ENCODE results near the gene MAFB.

MAFB gene

DNA sequence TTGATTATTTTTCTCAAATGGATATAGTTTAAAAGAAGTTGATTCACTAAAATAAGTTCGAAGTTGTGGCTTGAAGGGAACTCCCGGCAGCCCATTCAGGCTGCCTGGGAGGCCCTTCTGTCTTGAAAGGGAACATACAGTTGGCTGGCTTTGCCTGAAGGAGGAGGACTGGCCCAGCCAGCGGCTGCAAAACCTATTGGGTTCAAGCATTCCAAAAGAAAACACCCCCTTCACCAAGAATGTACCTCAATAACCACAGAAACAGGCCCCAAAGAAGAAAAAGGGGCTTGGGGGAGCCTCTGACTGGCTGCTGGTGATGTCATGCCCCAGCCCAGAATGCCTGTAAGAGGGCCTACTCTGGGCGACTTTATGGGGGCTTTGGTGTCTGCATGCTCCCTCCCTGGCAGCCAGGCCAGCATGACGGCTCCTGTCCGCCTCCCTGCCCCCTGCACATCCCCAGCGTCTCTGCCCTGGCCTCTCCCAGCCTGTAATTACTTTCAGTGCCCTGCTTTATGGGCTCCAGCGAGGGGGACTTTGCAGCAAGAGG, 36.5 kb downstream of the MAFB start:
- no peak for DNase-seq

- no peak for DNase-seq
These were observed 37.9 kb downstream of the MAFB start for GRCh38 chr20:40651151-40651550.

- DNase-seq: no peak
These were observed 38.3 kb downstream of the MAFB start for GRCh38 chr20:40650707-40651106.

DNA sequence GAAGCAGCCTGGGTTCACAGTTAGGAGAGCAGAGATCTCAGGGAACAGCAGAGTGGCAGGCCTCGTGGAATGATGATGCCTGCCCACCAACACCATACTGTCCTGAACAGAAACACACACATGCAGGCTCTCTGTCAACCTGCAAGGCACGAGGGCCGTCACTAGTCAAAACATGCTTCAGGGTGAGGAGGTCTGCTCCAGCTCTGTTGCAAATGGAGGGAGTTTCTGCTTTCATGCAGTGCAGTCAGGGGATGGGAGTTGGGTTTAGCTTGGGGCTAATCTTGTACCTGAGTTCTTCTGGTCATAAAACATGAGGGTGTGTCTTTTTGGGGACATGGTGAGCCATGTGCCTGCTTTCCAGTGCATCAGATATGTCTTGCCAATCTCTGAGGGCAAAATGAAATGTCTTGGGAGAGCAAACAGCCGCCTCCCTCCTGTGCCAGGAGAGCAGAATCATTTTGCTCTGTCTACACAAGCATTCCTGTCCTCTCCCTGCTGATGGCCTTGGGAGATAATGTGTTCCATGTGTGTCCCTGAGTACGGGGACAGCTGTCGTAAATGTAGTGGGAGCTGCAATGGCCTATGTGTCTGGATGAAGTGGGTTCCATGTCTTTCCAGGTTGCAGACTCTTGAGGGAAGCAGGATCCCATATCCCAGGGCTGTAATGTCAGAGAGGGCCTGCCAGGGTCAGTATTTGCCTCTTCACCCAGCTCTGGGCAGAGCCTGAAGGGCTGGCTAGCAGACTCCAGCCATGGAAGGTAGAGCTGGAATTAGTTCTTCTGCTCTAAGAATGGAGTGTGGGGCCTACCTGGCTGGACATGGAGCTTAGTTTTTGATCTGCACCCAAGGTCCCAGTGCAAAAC, 40.6 kb downstream of the MAFB start:
- no peak for DNase-seq

DNA sequence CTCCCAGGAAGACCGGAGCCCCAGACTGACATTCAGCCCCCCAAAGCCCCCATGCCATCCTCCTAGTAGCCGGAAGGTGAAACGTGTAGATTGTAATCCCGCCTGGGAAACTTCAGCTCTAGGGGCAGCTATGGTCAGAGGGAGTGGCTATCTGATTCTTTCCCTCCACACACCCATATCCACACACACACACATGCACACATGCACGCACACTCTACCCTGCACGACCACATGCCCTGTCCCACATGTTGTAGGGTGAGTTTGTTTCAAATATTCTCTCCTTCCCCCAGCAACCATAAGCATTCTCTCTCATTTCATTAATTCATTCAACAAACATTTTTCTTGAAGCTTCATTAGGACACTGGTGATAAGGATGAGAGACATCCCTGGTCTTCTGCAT, 42.2 kb downstream of the MAFB start:
- no peak for DNase-seq

- no peak for DNase-seq
These were observed 42.7 kb downstream of the MAFB start for GRCh38 chr20:40646361-40646760.

DNA sequence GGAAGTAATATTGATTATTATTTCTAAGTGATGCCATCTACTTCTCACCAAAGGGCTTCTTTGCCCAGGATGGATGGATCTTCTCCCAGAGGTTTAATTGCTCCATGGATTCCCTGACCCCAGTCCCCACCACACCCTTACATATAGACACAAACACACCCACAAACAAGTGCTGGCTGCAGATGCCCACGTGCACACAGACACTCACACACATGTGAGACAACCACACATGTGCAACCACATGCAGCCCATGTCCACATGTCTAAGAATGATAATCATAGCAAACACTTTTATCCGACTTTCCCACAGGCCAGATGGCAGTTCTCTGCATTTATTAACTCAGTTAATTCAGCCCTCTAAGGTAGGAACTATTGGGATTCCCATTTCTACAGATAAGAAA, 44.2 kb downstream of the MAFB start:
- no peak for DNase-seq

DNA sequence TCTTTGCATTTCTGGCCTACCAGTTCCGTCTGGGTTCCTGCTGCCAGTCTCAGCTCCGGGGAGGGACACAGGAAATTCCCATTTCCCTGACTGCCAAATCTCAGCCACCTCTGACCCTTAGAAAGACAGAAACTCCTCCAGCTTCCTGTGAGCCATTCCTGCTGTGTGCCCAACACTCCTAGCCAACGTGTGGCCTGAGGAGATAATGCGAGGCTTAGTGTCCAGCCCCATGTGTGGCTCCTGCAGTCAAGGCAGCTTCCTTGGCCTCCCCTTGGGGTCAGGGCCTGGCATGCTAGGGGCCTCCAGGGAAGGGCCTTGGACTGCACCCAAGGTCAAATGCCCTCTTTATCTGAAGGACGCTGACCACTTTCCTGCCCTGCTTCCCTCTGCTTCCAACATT, 45.1 kb downstream of the MAFB start:
- no peak for DNase-seq

GRCh38 chr20:40641809-40642208, 47.2 kb downstream of the MAFB start:
- DNase-seq: no peak

DNA sequence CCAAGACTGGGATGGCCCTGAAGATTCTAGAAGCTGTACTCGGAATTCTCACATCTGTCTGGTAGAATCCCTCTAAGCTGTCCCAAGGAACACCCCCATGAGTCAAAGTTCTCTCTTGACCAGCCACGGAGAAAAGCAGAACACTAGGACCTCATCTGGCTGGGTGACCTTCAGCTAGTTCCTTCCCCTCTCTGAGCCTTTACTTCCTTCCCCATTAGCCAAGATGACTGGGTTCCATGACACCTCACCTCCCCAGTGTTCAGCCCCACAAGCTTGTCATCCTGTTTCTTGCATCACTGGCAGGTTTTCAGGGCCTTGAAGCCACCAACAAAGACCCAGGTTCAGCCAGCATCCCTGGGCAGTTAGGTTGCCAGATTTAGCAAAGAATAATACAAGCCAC, 47.8 kb downstream of the MAFB start:
- no peak for DNase-seq

DNA sequence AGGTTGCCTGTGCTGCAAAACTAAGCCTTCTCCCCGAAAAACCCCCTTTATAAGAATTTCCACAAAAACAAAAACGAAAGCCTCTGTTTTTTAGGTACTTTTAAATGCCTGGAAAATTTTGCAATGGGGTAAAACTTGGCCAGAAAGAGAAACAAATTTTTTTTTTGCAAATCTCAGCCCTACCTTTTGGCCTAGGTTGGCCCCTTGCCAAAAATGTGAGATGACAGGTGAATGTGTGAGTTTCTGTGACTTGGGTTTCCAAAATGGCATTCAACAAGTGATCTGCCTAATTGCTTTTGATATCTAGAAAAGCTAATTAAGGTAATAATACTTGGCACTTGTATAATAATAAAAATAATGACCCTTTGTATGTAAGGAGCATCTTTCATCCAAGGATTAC, 48.4 kb downstream of the MAFB start:
- no peak for DNase-seq

DNA sequence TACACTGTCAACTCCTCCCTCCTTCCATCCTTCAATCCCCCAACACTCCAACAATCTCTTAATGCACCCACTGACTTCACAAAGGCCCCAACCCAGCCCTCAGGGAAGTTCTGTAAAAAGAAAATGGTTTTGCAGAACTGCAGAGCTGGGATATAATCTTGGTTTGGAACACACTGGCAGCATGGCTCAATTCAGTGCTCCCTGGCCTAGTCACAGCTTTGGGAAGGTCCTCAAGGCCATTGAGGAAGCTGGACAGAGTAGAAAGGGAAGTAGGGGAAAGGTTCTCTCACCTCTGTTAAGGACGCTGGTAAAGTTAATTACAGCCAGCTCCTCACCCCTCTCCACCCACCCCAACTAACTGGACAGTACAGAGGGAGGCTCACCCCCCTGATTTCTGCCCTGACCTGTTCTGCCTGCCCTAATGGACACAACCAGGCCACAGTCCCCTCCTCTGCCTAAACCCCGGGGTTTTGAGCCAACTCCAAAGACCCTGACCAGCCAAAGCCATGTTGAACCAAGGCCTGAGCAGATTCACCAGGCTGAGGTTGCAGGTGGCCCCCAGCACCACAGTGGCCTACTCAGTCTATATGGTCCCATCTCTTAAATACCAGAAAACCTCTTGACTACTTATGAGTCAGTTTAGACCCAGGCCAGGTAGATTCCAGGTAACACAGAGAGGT, 49.2 kb downstream of the MAFB start:
- DNase-seq: no peak

GRCh38 chr20:40639132-40639531, 49.9 kb downstream of the MAFB start:
- DNase-seq: no peak

DNA sequence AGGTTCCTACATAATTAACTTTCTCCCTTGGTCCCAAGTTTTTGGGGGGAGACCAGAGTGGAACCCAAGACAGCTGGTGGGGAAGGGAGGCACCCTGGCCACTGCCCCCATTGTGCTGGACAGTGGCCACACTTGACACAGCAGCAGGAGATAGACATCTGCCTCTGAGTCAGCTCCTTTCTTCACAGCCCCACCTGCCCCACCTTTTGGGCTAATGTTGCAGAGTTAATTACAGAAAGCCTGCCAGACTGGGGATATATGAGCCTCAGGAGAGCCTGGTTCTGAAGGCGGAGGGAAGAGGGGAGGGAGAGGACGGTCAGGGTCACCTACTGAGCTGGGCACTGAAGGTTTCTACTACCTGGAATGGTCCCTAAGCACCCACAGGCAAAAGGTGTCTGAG, 50.6 kb downstream of the MAFB start:
- no peak for DNase-seq

- no peak for DNase-seq
These were observed 51.9 kb downstream of the MAFB start for GRCh38 chr20:40637176-40637575.

DNA sequence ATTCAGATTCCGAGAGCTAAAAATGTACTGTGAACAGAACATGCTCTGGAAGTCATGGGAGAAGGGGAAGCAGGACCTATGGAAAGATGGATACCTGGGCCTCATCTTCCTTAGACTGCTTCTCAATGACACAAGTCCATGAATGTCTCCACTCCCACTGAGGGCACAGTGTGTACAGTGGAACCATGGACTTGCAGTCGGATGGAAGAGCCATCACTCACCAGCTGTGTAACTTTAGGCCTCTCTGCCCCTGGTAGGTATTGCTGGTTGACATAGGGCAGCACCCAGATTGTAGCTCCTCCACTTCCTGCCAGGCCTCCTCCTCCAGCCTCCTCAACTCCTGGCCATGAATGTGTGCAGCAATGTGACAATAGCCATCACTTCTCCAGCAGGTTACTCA, 52.5 kb downstream of the MAFB start:
- no peak for DNase-seq

DNA sequence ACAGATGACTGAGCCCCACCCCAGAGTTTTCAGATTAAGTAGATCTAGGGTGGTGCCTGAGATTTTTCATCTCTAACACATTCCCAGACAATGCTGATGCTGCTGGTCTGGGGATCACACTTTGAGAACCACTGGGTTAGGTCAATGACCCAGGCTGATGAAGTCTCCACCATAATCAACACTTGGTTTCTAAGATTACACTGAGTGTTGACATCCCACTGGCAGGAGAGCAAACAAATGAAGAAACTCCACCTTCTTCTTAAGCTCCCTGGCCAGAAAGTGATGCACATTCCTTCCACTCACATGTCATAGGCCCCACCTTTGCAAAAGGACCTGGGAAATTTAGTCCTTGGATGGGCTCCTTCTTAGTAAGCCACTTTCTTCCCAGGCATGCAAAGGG, 53.1 kb downstream of the MAFB start:
- no peak for DNase-seq
